Mesenchymal stem cell (in vitro differentiated cells and primary cell): ENCODE data around the gene SLC12A5.

ENCODE experiments used
- DNase-seq: peaks from one replicate; pipeline ENCODE4 v3.0.0-alpha.2; 2013
- H2AFZ ChIP-seq: one replicate; pipeline ENCODE4 v1.6.1; 2013; ENCODE audit warnings: low read depth, mild to moderate bottlenecking, control low read depth, inconsistent platforms, low read length, moderate library complexity
- H2AK5ac ChIP-seq: 2 replicates; pipeline ENCODE4 v1.6.1; 2013; ENCODE audit warnings: low read length, moderate library complexity, mild to moderate bottlenecking, inconsistent platforms; ENCODE audit not compliant: severe bottlenecking
- H2BK120ac ChIP-seq: one replicate; pipeline ENCODE4 v1.6.1; 2013; ENCODE audit warnings: low read depth, mild to moderate bottlenecking, inconsistent platforms, low read length, moderate library complexity
- H2BK12ac ChIP-seq, 2 experiments: one replicate each; pipeline ENCODE4 v1.6.1; 2013; ENCODE audit warnings: inconsistent platforms in 2 of 2, low read length in 2 of 2, mild to moderate bottlenecking in 2 of 2, moderate library complexity in 2 of 2, control low read depth in 1 of 2
- H2BK15ac ChIP-seq: one replicate; pipeline ENCODE4 v1.6.1; 2013; ENCODE audit warnings: mild to moderate bottlenecking, low read depth, inconsistent platforms; ENCODE audit not compliant: poor library complexity, severe bottlenecking
- H2BK5ac ChIP-seq: 2 replicates; pipeline ENCODE4 v1.6.1; 2013; ENCODE audit warnings: low read depth, mild to moderate bottlenecking, low read length, control low read depth, inconsistent platforms; ENCODE audit not compliant: poor library complexity, severe bottlenecking
- H3K14ac ChIP-seq, 2 experiments: one replicate each; pipeline ENCODE4 v1.6.1; 2013; ENCODE audit warnings: inconsistent platforms in 2 of 2, low read length in 2 of 2, control low read depth in 1 of 2, mild to moderate bottlenecking in 1 of 2, moderate library complexity in 1 of 2
- H3K18ac ChIP-seq, 2 experiments: one replicate each; pipeline ENCODE4 v1.6.1; 2013; ENCODE audit warnings: inconsistent platforms in 2 of 2, low read length in 2 of 2, control low read depth in 1 of 2, low read depth in 1 of 2, mild to moderate bottlenecking in 1 of 2
- H3K23ac ChIP-seq, 2 experiments: one replicate each; pipeline ENCODE4 v1.6.1; 2013; ENCODE audit warnings: inconsistent platforms in 2 of 2, low read length in 2 of 2, mild to moderate bottlenecking in 2 of 2, moderate library complexity in 2 of 2, control low read depth in 1 of 2
- H3K27ac ChIP-seq: 2 replicates; pipeline ENCODE4 v1.5.1; 2013; ENCODE audit warnings: mild to moderate bottlenecking, moderate library complexity, low read length, control low read depth, inconsistent platforms; ENCODE audit not compliant: poor library complexity, severe bottlenecking
- H3K27me3 ChIP-seq, 2 experiments: 2 replicates each; pipeline versions ENCODE4 v1.6.1 to v1.7.0; 2013; ENCODE audit warnings: low read length in 2 of 2, mild to moderate bottlenecking in 2 of 2, moderate library complexity in 2 of 2, control low read depth in 1 of 2, inconsistent platforms in 1 of 2; ENCODE audit not compliant: control insufficient read depth in 1 of 2, insufficient read depth in 1 of 2
- H3K36me3 ChIP-seq, 2 experiments: 2 replicates each; pipeline versions ENCODE4 v1.6.1 to v1.7.0; 2013; ENCODE audit warnings: low read length in 2 of 2, control low read depth in 1 of 2, inconsistent platforms in 1 of 2, low read depth in 1 of 2, mild to moderate bottlenecking in 1 of 2; ENCODE audit not compliant: insufficient read depth in 2 of 2, control insufficient read depth in 1 of 2
- H3K4ac ChIP-seq, 2 experiments: one replicate each; pipeline ENCODE4 v1.6.1; 2013; ENCODE audit warnings: inconsistent platforms in 2 of 2, low read length in 2 of 2, mild to moderate bottlenecking in 2 of 2, moderate library complexity in 2 of 2, control low read depth in 1 of 2, low read depth in 1 of 2
- H3K4me1 ChIP-seq: 2 replicates; pipeline ENCODE4 v1.6.1; 2013; ENCODE audit warnings: low read depth, low read length, control low read depth; ENCODE audit not compliant: control insufficient read depth, insufficient read depth
- H3K4me2 ChIP-seq: 2 replicates; pipeline ENCODE4 v1.6.1; 2013; ENCODE audit warnings: low read length, mild to moderate bottlenecking, inconsistent platforms; ENCODE audit not compliant: poor library complexity, severe bottlenecking
- H3K4me3 ChIP-seq, 2 experiments: 2 replicates each; pipeline versions ENCODE4 v1.5.1 to v1.7.0; 2013; ENCODE audit warnings: low read length in 2 of 2, mild to moderate bottlenecking in 2 of 2, control low read depth in 1 of 2, low read depth in 1 of 2; ENCODE audit not compliant: insufficient read depth in 1 of 2
- H3K79me1 ChIP-seq: replicated peaks from 2 replicates; pipeline ENCODE4 v1.6.1; 2013; ENCODE audit warnings: mild to moderate bottlenecking, control low read depth, low read length, inconsistent platforms; ENCODE audit not compliant: poor library complexity, severe bottlenecking
- H3K9ac ChIP-seq: 2 replicates; pipeline ENCODE4 v1.7.0; 2013; ENCODE audit warnings: mild to moderate bottlenecking, low read length, moderate library complexity
- H3K9me3 ChIP-seq: 2 replicates; pipeline ENCODE4 v1.7.0; 2013; ENCODE audit warnings: mild to moderate bottlenecking, low read length; ENCODE audit not compliant: control insufficient read depth
- H4K8ac ChIP-seq: one replicate; pipeline ENCODE4 v1.6.1; 2013; ENCODE audit warnings: inconsistent platforms, mild to moderate bottlenecking, low read length, moderate library complexity
- H4K91ac ChIP-seq: one replicate; pipeline ENCODE4 v1.6.1; 2013; ENCODE audit warnings: mild to moderate bottlenecking, low read length, inconsistent platforms
- WGBS: methylation state at CpG from one replicate; pipeline ENCODE4 v1.1.7; 2013; ENCODE audit warnings: mixed read lengths; 5-methylcytosine and 5-hydroxymethylcytosine counted together

The SLC12A5 gene

DNA sequence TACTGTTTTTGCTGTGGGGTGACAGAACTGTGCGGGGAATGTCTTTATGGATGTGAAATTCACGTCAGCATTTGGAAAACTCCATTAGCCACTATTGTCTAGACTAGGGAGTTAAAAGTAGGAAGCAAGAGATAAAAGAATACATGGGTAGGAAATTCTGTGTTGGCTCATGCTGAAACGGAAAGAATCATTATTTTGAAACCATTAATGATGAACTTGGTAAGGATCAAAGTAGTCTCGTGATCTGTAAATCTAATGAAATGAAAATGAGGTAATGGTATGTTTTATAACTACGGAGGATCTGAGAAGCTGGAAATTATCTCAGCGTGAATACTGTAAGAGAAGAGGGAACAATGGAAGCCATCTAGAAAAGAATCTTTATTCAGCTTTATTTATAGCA, 78.0 kb downstream of the SLC12A5 start:
- Histone ChIP-seq H3K79me1 (no peaks in the 10 kb centered on the region), H3K4me1 (no peaks in the 10 kb centered on the region), H3K4me3 (no peak overlapping the region), H2BK5ac (no peak overlapping the region), H3K23ac (no peak overlapping the region), H3K4me2 (no peak overlapping the region), H4K91ac (no peak overlapping the region), H2AFZ (no peak overlapping the region), H2BK12ac (no peak overlapping the region), H2AK5ac (no peak overlapping the region), H2BK120ac (no peak overlapping the region), H3K14ac (no peak overlapping the region), H3K18ac (no peak overlapping the region), H3K27me3 (peaks cover 25 to 58% of the 10 kb centered on the region in 2 experiments), H3K4ac (no peak overlapping the region), H2BK15ac (no peak overlapping the region), H3K27ac (no peak overlapping the region), H3K9ac (no peak overlapping the region), H4K8ac (no peak overlapping the region), H3K9me3 (peaks cover 5% of the 10 kb centered on the region), H3K36me3 (no peaks in the 10 kb centered on the region)
- 82% methylated on average over 6 of the region's 6 CpGs for WGBS
- DNase-seq = no peak

GRCh38 chr20:46108435-46108841, 79.4 kb downstream of the SLC12A5 start:
- Histone ChIP-seq H3K36me3 (no peaks in the 10 kb centered on the region), H2AK5ac (no peak overlapping the region), H2AFZ (no peak overlapping the region), H3K4ac (no peak overlapping the region), H3K27ac (no peak overlapping the region), H3K4me1 (no peaks in the 10 kb centered on the region), H3K14ac (no peak overlapping the region), H3K4me2 (no peak overlapping the region), H3K23ac (no peak overlapping the region), H2BK5ac (no peak overlapping the region), H3K9ac (no peak overlapping the region), H2BK15ac (no peak overlapping the region), H3K9me3 (peaks cover 5% of the 10 kb centered on the region), H3K4me3 (no peak overlapping the region), H3K27me3 (peaks cover 34 to 46% of the 10 kb centered on the region in 2 experiments), H3K18ac (no peak overlapping the region), H4K91ac (no peak overlapping the region), H2BK12ac (no peak overlapping the region), H2BK120ac (no peak overlapping the region), H3K79me1 (no peaks in the 10 kb centered on the region), H4K8ac (no peak overlapping the region)
- no peak for DNase-seq
- 90% methylated on average over 5 of the region's 5 CpGs for WGBS

DNA sequence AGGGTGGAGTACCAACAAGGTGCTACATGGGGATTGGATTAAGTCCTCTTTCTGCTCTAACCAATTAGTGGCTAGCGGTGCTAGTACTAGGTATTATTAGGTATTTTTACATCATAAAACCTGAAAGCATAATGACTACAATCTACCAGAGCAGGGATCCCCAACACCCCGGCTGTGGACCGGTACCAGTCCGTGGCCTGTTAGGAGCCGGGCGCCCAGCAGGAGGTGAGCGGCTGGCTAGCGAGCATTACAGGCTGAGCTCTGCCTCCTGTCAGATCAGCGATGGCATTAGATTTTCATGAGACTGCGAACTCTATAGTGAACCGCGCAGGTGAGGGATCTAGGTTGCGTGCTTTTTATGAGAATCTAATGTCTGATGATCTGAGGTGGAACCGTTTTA, 80.0 kb downstream of the SLC12A5 start:
- H2BK12ac ChIP-seq = no peak overlapping the region
- no peak overlapping the region for H2AK5ac ChIP-seq
- WGBS = 86% methylated on average over 9 of the region's 14 CpGs

More for the DNA sequence above, 80.0 kb downstream of the SLC12A5 start:
- H3K79me1 ChIP-seq = no peaks in the 10 kb centered on the region
- no peak overlapping the region for H4K91ac ChIP-seq
- H3K27ac ChIP-seq = no peak overlapping the region
- H2BK15ac ChIP-seq = no peak overlapping the region
- no peak overlapping the region for H4K8ac ChIP-seq
- no peak overlapping the region for H3K4ac ChIP-seq
- no peaks in the 10 kb centered on the region for H3K36me3 ChIP-seq
- DNase-seq = no peak
- H3K4me2 ChIP-seq = no peak overlapping the region
- H2BK120ac ChIP-seq = no peak overlapping the region
- no peak overlapping the region for H3K9ac ChIP-seq
- H2BK5ac ChIP-seq = no peak overlapping the region
- H3K4me1 ChIP-seq = no peaks in the 10 kb centered on the region
- H3K23ac ChIP-seq = no peak overlapping the region
- no peak overlapping the region for H3K18ac ChIP-seq
- no peak overlapping the region for H3K14ac ChIP-seq
- H3K27me3 ChIP-seq = peaks cover 38 to 46% of the 10 kb centered on the region in 2 experiments
- H2AFZ ChIP-seq = no peak overlapping the region
- peaks cover 5% of the 10 kb centered on the region for H3K9me3 ChIP-seq
- no peak overlapping the region for H3K4me3 ChIP-seq
